ENCODE measurements around the gene CCDC82.

DNA sequence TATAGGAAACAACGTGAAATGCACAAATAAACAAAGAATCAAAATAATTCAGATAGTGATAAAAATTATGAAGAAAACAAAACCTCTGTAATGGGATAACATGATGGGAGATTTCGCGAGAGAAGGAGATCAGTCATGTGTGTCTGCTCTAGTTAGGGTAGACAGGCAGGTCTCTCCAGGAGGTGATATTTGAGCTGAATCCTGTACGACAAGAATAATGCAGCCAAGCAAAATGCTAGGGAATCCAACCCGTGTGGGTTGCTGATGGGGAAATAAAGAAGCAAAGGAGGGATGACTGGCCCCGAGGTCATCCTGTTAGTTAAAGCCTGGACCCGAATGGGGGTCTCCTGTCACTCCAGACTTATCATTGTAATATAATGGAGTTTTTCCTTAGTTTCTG is 62.8 kb downstream of the CCDC82 start:
- TF ChIP-seq, protein P1, sequence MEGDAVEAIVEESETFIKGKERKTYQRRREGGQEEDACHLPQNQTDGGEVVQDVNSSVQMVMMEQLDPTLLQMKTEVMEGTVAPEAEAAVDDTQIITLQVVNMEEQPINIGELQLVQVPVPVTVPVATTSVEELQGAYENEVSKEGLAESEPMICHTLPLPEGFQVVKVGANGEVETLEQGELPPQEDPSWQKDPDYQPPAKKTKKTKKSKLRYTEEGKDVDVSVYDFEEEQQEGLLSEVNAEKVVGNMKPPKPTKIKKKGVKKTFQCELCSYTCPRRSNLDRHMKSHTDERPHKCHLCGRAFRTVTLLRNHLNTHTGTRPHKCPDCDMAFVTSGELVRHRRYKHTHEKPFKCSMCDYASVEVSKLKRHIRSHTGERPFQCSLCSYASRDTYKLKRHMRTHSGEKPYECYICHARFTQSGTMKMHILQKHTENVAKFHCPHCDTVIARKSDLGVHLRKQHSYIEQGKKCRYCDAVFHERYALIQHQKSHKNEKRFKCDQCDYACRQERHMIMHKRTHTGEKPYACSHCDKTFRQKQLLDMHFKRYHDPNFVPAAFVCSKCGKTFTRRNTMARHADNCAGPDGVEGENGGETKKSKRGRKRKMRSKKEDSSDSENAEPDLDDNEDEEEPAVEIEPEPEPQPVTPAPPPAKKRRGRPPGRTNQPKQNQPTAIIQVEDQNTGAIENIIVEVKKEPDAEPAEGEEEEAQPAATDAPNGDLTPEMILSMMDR (IDR thresholded peaks at IDR 0.05; ENCODE audit: low read length) = no peak
- TF ChIP-seq EZH2 (IDR thresholded peaks at IDR 0.05; ENCODE audit: borderline replicate concordance, low read length) = no peak
